Neural cell (in vitro differentiated cells): ENCODE data around the gene ZFP90. TPM values are rescaled to one million over a fixed set of nuclear protein-coding genes. Genes with fewer than 3 reads are reported as not detected.

Experiments
- H2AFZ ChIP-seq: fragments of 200-600, 300-800 bp; sonication (generic), shearing (Covaris generic); 2 replicates; pipeline ENCODE4 v1.6.0; 2014; ENCODE audit warnings: low read depth, mild to moderate bottlenecking, antibody characterized with exemption, low read length, moderate library complexity
- H3F3A ChIP-seq: fragments of 200-600 bp; shearing (Covaris generic); 2 replicates; pipeline ENCODE4 v1.6.1; 2016; ENCODE audit warnings: mild to moderate bottlenecking, moderate library complexity, mixed read lengths, antibody characterized with exemption, low read length; ENCODE audit not compliant: insufficient read depth, poor library complexity, severe bottlenecking
- H3K27ac ChIP-seq: fragments of 200-600, 300-800 bp; sonication (generic), shearing (Covaris generic); 2 replicates; pipeline ENCODE4 v1.5.1; 2014; ENCODE audit warnings: mild to moderate bottlenecking, low read length, moderate library complexity
- H3K27me3 ChIP-seq: fragments of 300-800, 200-600 bp; sonication (generic), shearing (Covaris generic); 2 replicates; pipeline ENCODE4 v1.6.0; 2014; ENCODE audit warnings: mild to moderate bottlenecking, low read depth, low read length, moderate library complexity; ENCODE audit not compliant: insufficient read depth
- H3K36me3 ChIP-seq: fragments of 300-800, 200-600 bp; sonication (generic), shearing (Covaris generic); 2 replicates; pipeline ENCODE4 v1.5.1; 2014; ENCODE audit warnings: mild to moderate bottlenecking, antibody characterized with exemption, low read length, moderate library complexity; ENCODE audit not compliant: insufficient read depth
- H3K4me2 ChIP-seq: fragments of 300-800, 200-600 bp; sonication (generic), shearing (Covaris generic); 2 replicates; pipeline ENCODE4 v1.6.0; 2014; ENCODE audit warnings: mild to moderate bottlenecking, low read length
- H3K4me3 ChIP-seq: fragments of 300-800, 200-600 bp; sonication (generic), shearing (Covaris generic); 2 replicates; pipeline ENCODE4 v1.5.1; 2014; ENCODE audit warnings: mild to moderate bottlenecking, low read length, moderate library complexity
- H3K79me2 ChIP-seq: fragments of 200-600 bp; shearing (Covaris generic); replicated peaks from 2 replicates; pipeline ENCODE4 v1.6.0; 2014; ENCODE audit warnings: mild to moderate bottlenecking, low read length, moderate library complexity; ENCODE audit not compliant: insufficient read depth
- H3K9ac ChIP-seq: fragments of 300-800, 200-600 bp; sonication (generic), shearing (Covaris generic); 2 replicates; pipeline ENCODE4 v1.6.1; 2016; ENCODE audit warnings: mild to moderate bottlenecking, low read length, mixed read lengths
- H3K9me2 ChIP-seq: fragments of 200-600 bp; shearing (Covaris generic); 2 replicates; pipeline ENCODE4 v1.6.1; 2016; ENCODE audit warnings: mild to moderate bottlenecking, low read length, mixed read lengths; ENCODE audit not compliant: insufficient read depth
- H3K9me3 ChIP-seq: fragments of 200-600, 300-800 bp; sonication (generic), shearing (Covaris generic); 2 replicates; pipeline ENCODE4 v1.6.1; 2016; ENCODE audit warnings: mild to moderate bottlenecking, mixed run types, low read length, moderate library complexity, mixed read lengths
- H4K20me1 ChIP-seq: fragments of 200-600 bp; shearing (Covaris generic); 2 replicates; pipeline ENCODE4 v1.6.1; 2016; ENCODE audit warnings: mild to moderate bottlenecking, mixed run types; ENCODE audit not compliant: insufficient read depth
- CTCF ChIP-seq: fragments of 450-650 bp; IDR thresholded peaks from 2 replicates; pipeline ENCODE4 v1.5.1; 2014; ENCODE audit warnings: antibody characterized with exemption, mild to moderate bottlenecking, moderate library complexity; ENCODE audit not compliant: poor library complexity, severe bottlenecking
- EP300 ChIP-seq: fragments of 450-650 bp; conservative IDR thresholded peaks from 2 replicates; pipeline ENCODE4 v1.6.1; 2014; ENCODE audit warnings: antibody characterized with exemption, mild to moderate bottlenecking, moderate library complexity; ENCODE audit not compliant: poor library complexity, severe bottlenecking
- EZH2 ChIP-seq: fragments of 200-600, 300-800 bp; shearing (Covaris generic), sonication (generic); IDR thresholded peaks from 2 replicates; pipeline ENCODE4 v1.6.1; 2014; ENCODE audit warnings: antibody characterized with exemption, low read length, borderline replicate concordance, mild to moderate bottlenecking; ENCODE audit not compliant: insufficient read depth, poor library complexity, severe bottlenecking
- RAD21 ChIP-seq: fragments of 450-650 bp; conservative IDR thresholded peaks from 2 replicates; pipeline ENCODE4 v1.6.1; 2014; ENCODE audit warnings: antibody characterized with exemption, mild to moderate bottlenecking, moderate library complexity
- SMC3 ChIP-seq: fragments of 450-650 bp; conservative IDR thresholded peaks from 2 replicates; pipeline ENCODE4 v1.6.1; 2014; ENCODE audit warnings: antibody characterized with exemption, mild to moderate bottlenecking, moderate library complexity; ENCODE audit not compliant: poor library complexity
- polyA plus RNA-seq: library from polyadenylated mRNA; depleted of rRNA; stranded (reverse); fragments of >200 nt; gene quantifications from 2 replicates; pipeline ENCODE4 v1.2.3, GENCODE V29; 2014

The ZFP90 gene
- polyA plus RNA-seq, 1 donor from 2014 or later = 73.6 TPM

DNA sequence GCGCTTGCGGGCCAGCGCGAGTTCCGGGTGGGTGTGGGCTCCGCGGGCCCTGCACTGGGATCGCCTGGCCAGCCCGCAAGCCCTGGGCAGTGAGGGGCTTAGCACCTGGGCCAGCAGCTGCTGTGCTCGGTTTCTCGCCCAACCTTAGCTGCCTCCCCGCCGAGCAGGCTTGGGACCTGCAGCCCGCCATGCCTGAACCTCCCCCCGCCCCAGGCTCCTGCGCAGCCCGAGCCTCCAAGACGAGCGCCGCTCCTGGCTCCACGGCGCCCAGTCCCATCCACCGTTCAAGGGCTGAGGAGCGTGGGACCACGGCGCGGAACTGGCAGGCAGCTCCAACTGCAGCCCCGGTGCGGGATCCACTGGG is 12.3 kb upstream of the ZFP90 start:
- Histone ChIP-seq H3K79me2 (no peaks in the 10 kb centered on the region), H3F3A (no peaks in the 10 kb centered on the region), H2AFZ (no peak overlapping the region), H3K36me3 (no peaks in the 10 kb centered on the region), H4K20me1 (no peaks in the 10 kb centered on the region), H3K4me3 (no peak overlapping the region), H3K9me3 (no peaks in the 10 kb centered on the region), H3K9me2 (no peaks in the 10 kb centered on the region), H3K27ac (no peak overlapping the region), H3K4me2 (no peak overlapping the region), H3K27me3 (no peaks in the 10 kb centered on the region), H3K9ac (no peak overlapping the region)
- TF ChIP-seq EZH2 (no peak), EP300 (no peak), SMC3 (no peak)

GRCh38 chr16:68528233-68528632 is 10.9 kb upstream of the ZFP90 start:
- H3K27ac ChIP-seq = no peak overlapping the region
- H3K9ac ChIP-seq = no peak overlapping the region
- no peaks in the 10 kb centered on the region for H3K9me3 ChIP-seq
- H3F3A ChIP-seq = no peaks in the 10 kb centered on the region
- TF ChIP-seq CTCF = no peak
- TF ChIP-seq SMC3 = no peak
- H3K4me2 ChIP-seq = no peak overlapping the region
- no peaks in the 10 kb centered on the region for H3K9me2 ChIP-seq
- no peaks in the 10 kb centered on the region for H3K27me3 ChIP-seq
- H3K79me2 ChIP-seq = no peaks in the 10 kb centered on the region
- no peak overlapping the region for H2AFZ ChIP-seq
- H4K20me1 ChIP-seq = no peaks in the 10 kb centered on the region
- no peaks in the 10 kb centered on the region for H3K36me3 ChIP-seq
- H3K4me3 ChIP-seq = no peak overlapping the region

GRCh38 chr16:68528686-68529379 is 10.3 kb upstream of the ZFP90 start:
- H3K36me3 ChIP-seq = no peaks in the 10 kb centered on the region
- H3K27ac ChIP-seq = no peak overlapping the region
- H3K79me2 ChIP-seq = no peaks in the 10 kb centered on the region
- no peak overlapping the region for H3K4me3 ChIP-seq
- H3F3A ChIP-seq = no peaks in the 10 kb centered on the region
- no peaks in the 10 kb centered on the region for H3K27me3 ChIP-seq
- H2AFZ ChIP-seq = no peak overlapping the region
- no peak overlapping the region for H3K9ac ChIP-seq
- H3K9me3 ChIP-seq = no peaks in the 10 kb centered on the region
- no peaks in the 10 kb centered on the region for H4K20me1 ChIP-seq
- H3K9me2 ChIP-seq = no peaks in the 10 kb centered on the region
- H3K4me2 ChIP-seq = no peak overlapping the region
- TF ChIP-seq SMC3 = peak; percentile 78
- TF ChIP-seq RAD21 = peak; percentile 84
- peak; percentile 85 for TF ChIP-seq CTCF
- TF ChIP-seq EZH2 = no peak
